GM12892 (cell line): ENCODE measurements around the gene ATP8B1.

Experiments used
- POLR2A ChIP-seq: IDR thresholded peaks from 2 replicates; pipeline ENCODE4 v1.6.1; 2011; ENCODE audit warnings: low read depth, low read length, control low read depth
- POLR2AphosphoS5 ChIP-seq: IDR thresholded peaks from 2 replicates; pipeline ENCODE4 v1.6.1; 2011; ENCODE audit warnings: low read depth, low read length, control low read depth

GRCh38 chr18:57747809-57748680, 55.1 kb downstream of the ATP8B1 start:
- no peak for TF ChIP-seq POLR2A
- TF ChIP-seq POLR2AphosphoS5, result no peak
